HEK293 (cell line): Measurements from ENCODE around the gene NIT1.

ENCODE experiments used
- CTCF ChIA-PET: fragments of 350-600 bp; formaldehyde crosslinking; extraction: SDS; loops from one replicate; lab custom pipeline; 2021; ENCODE audit warnings: antibody characterized with exemption; lab: Yijun Ruan, JAX
- POLR2A ChIA-PET: fragments of 300-600 bp; formaldehyde crosslinking; extraction: SDS; loops from one replicate; lab custom pipeline; 2020; ENCODE audit warnings: antibody characterized with exemption, inconsistent platforms; lab: Yijun Ruan, JAX
- H3K27ac ChIP-seq: fragments of 200-500 bp; sonication (Bioruptor generic); 2 replicates; pipeline ENCODE4 v1.5.1; 2014; ENCODE audit warnings: low read depth, low read length, control low read depth, inconsistent platforms; ENCODE audit errors: extremely low read depth
- H3K36me3 ChIP-seq, 2 experiments: fragments of 200-500 bp in 1 of 2; sonication (Bioruptor generic) in 1 of 2; 1 replicate in 1 of 2; 2 replicates in 1 of 2; pipeline ENCODE4 v1.5.1; 2014 to 2017; ENCODE audit warnings: inconsistent platforms in 2 of 2, low read length in 2 of 2; ENCODE audit not compliant: control insufficient read depth in 2 of 2, insufficient read depth in 1 of 2
- H3K4me1 ChIP-seq: fragments of 200-500 bp; sonication (Bioruptor generic); 2 replicates; pipeline ENCODE4 v1.5.1; 2014; ENCODE audit warnings: mild to moderate bottlenecking, low read length, inconsistent platforms; ENCODE audit not compliant: control insufficient read depth, insufficient read depth
- H3K4me3 ChIP-seq: 2 replicates; pipeline ENCODE4 v1.5.1; 2011; ENCODE audit warnings: low read depth, mild to moderate bottlenecking, control low read depth, low read length, moderate library complexity
- H3K9me3 ChIP-seq: fragments of 200-500 bp; sonication (Bioruptor generic); 2 replicates; pipeline ENCODE4 v1.5.1; 2014; ENCODE audit warnings: low read depth, low read length, inconsistent platforms; ENCODE audit not compliant: control insufficient read depth, insufficient read depth
- FEZF1 ChIP-seq: fragments of 450-650 bp; formaldehyde crosslinking; IDR thresholded peaks from 2 replicates; pipeline ENCODE4 v1.5.1; 2016; ENCODE audit warnings: missing biosample characterization, missing genetic modification characterization
- KLF1 ChIP-seq: fragments of 450-650 bp; formaldehyde crosslinking; IDR thresholded peaks from 2 replicates; pipeline ENCODE4 v1.5.1; 2016; ENCODE audit warnings: missing biosample characterization, missing genetic modification characterization
- KLF16 ChIP-seq: fragments of 450-650 bp; formaldehyde crosslinking; IDR thresholded peaks from 2 replicates; pipeline ENCODE4 v1.5.1; 2017; ENCODE audit warnings: missing biosample characterization, missing genetic modification characterization
- MZF1 ChIP-seq: fragments of 450-650 bp; formaldehyde crosslinking; IDR thresholded peaks from 2 replicates; pipeline ENCODE4 v1.5.1; 2017; ENCODE audit warnings: missing biosample characterization, missing genetic modification characterization, borderline replicate concordance
- OVOL3 ChIP-seq: fragments of 450-650 bp; formaldehyde crosslinking; IDR thresholded peaks from 2 replicates; pipeline ENCODE4 v1.5.1; 2016; ENCODE audit warnings: missing biosample characterization, missing genetic modification characterization
- YY1 ChIP-seq: fragments of 450-650 bp; formaldehyde crosslinking; IDR thresholded peaks from 2 replicates; pipeline ENCODE4 v1.5.1; 2018; ENCODE audit warnings: missing biosample characterization, missing genetic modification characterization
- YY2 ChIP-seq: fragments of 450-650 bp; formaldehyde crosslinking; IDR thresholded peaks from 2 replicates; pipeline ENCODE4 v1.5.1; 2016; ENCODE audit warnings: missing biosample characterization, missing genetic modification characterization
- ZFP3 ChIP-seq: fragments of 450-650 bp; formaldehyde crosslinking; IDR thresholded peaks from 2 replicates; pipeline ENCODE4 v1.5.1; 2016; ENCODE audit warnings: low read depth, missing biosample characterization, missing genetic modification characterization
- ZFP37 ChIP-seq: fragments of 450-650 bp; formaldehyde crosslinking; IDR thresholded peaks from 2 replicates; pipeline ENCODE4 v1.5.1; 2016; ENCODE audit warnings: missing biosample characterization, missing genetic modification characterization
- ZNF138 ChIP-seq: fragments of 450-650 bp; formaldehyde crosslinking; IDR thresholded peaks from 2 replicates; pipeline ENCODE4 v1.5.1; 2016; ENCODE audit warnings: missing biosample characterization, missing genetic modification characterization, borderline replicate concordance
- ZNF140 ChIP-seq: fragments of 450-650 bp; formaldehyde crosslinking; IDR thresholded peaks from 2 replicates; pipeline ENCODE4 v1.5.1; 2016; ENCODE audit warnings: missing biosample characterization, missing genetic modification characterization
- ZNF175 ChIP-seq: fragments of 450-650 bp; formaldehyde crosslinking; IDR thresholded peaks from 2 replicates; pipeline ENCODE4 v1.5.1; 2016; ENCODE audit warnings: missing biosample characterization, missing genetic modification characterization
- ZNF292 ChIP-seq: fragments of 450-650 bp; formaldehyde crosslinking; IDR thresholded peaks from 2 replicates; pipeline ENCODE4 v1.5.1; 2016; ENCODE audit warnings: low read depth, missing biosample characterization, missing genetic modification characterization, borderline replicate concordance
- ZNF335 ChIP-seq: fragments of 450-650 bp; formaldehyde crosslinking; conservative IDR thresholded peaks from 2 replicates; pipeline ENCODE4 v1.5.1; 2016; ENCODE audit warnings: missing biosample characterization, missing genetic modification characterization
- ZNF501 ChIP-seq: fragments of 450-650 bp; formaldehyde crosslinking; IDR thresholded peaks from 2 replicates; pipeline ENCODE4 v1.5.1; 2016; ENCODE audit warnings: missing biosample characterization, missing genetic modification characterization
- ZNF626 ChIP-seq: fragments of 450-650 bp; sonication (Bioruptor Pico); formaldehyde crosslinking; IDR thresholded peaks from 2 replicates; pipeline ENCODE4 v1.5.1; 2018; ENCODE audit warnings: missing biosample characterization, missing genetic modification characterization, inconsistent platforms
- ZNF629 ChIP-seq: fragments of 450-650 bp; formaldehyde crosslinking; IDR thresholded peaks from 2 replicates; pipeline ENCODE4 v1.5.1; 2017; ENCODE audit warnings: missing biosample characterization, missing genetic modification characterization
- ZNF777 ChIP-seq: fragments of 450-650 bp; formaldehyde crosslinking; IDR thresholded peaks from 2 replicates; pipeline ENCODE4 v1.5.1; 2017; ENCODE audit warnings: missing biosample characterization, missing genetic modification characterization, borderline replicate concordance
- ZNF791 ChIP-seq: fragments of 450-650 bp; formaldehyde crosslinking; IDR thresholded peaks from 2 replicates; pipeline ENCODE4 v1.5.1; 2016; ENCODE audit warnings: missing biosample characterization, missing genetic modification characterization
- ZSCAN23 ChIP-seq: fragments of 450-650 bp; formaldehyde crosslinking; IDR thresholded peaks from 2 replicates; pipeline ENCODE4 v1.5.1; 2016; ENCODE audit warnings: missing biosample characterization, missing genetic modification characterization
- TF ChIP-seq, protein P1 (sequence below): fragments of 450-650 bp; formaldehyde crosslinking; IDR thresholded peaks from 2 replicates; pipeline ENCODE4 v1.5.1; 2016; ENCODE audit warnings: missing biosample characterization, missing genetic modification characterization, low read depth
- TF ChIP-seq, protein P2 (sequence below): fragments of 450-650 bp; formaldehyde crosslinking; IDR thresholded peaks from 2 replicates; pipeline ENCODE4 v1.5.1; 2016; ENCODE audit warnings: missing biosample characterization, missing genetic modification characterization
- TF ChIP-seq, protein P3 (sequence below): fragments of 450-650 bp; formaldehyde crosslinking; IDR thresholded peaks from 2 replicates; pipeline ENCODE4 v1.5.1; 2016; ENCODE audit warnings: missing biosample characterization, missing genetic modification characterization
- TF ChIP-seq, protein P4 (sequence below): fragments of 450-650 bp; formaldehyde crosslinking; IDR thresholded peaks from 2 replicates; pipeline ENCODE4 v1.5.1; 2016; ENCODE audit warnings: missing biosample characterization, missing genetic modification characterization
- TF ChIP-seq, protein P5 (sequence below): fragments of 450-650 bp; formaldehyde crosslinking; IDR thresholded peaks from 2 replicates; pipeline ENCODE4 v1.5.1; 2017; ENCODE audit warnings: missing biosample characterization, missing genetic modification characterization

The NIT1 gene

DNA sequence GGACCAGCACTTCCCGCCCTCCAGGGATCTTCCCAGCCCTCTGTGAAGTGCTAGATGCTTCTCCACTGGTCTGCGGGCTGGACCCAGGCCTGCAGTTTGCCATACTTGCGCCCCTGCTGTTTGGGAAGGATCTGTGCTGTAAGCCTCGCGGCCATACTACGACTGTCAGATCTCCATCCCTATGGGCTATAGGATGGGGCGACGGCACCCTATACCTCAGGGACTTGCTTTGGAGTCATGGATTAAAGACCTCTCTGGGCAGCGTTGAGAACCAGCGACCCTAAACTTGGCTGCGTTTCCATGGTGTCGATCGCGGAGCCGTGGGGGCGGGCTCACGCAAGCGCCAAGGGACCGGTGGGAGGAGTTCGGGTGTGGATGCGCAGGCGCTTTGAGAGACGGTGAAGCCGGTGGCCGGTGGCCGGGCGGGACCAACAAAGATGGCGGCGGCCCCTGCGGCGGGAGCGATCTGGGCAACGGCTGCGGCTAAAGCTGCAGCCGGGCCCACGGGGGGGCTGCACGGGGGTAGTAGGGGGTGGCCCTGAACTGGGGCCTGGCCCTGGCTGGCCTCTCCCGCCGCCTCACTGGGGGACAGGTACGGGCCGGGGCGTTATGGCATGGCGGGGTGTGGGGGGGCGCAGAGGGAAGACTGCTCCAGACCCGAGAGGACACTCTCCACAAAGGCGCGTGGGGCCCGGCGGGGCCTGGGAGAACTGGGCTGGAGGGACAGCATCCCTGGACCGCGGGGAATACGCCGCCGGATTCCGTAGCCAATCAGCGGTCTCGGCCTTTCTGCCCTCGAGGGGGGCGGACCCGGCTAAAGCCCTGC is 41.4 kb downstream of the NIT1 start, which contains the start of gene USP21 (continued):
- TF ChIP-seq, protein P1, sequence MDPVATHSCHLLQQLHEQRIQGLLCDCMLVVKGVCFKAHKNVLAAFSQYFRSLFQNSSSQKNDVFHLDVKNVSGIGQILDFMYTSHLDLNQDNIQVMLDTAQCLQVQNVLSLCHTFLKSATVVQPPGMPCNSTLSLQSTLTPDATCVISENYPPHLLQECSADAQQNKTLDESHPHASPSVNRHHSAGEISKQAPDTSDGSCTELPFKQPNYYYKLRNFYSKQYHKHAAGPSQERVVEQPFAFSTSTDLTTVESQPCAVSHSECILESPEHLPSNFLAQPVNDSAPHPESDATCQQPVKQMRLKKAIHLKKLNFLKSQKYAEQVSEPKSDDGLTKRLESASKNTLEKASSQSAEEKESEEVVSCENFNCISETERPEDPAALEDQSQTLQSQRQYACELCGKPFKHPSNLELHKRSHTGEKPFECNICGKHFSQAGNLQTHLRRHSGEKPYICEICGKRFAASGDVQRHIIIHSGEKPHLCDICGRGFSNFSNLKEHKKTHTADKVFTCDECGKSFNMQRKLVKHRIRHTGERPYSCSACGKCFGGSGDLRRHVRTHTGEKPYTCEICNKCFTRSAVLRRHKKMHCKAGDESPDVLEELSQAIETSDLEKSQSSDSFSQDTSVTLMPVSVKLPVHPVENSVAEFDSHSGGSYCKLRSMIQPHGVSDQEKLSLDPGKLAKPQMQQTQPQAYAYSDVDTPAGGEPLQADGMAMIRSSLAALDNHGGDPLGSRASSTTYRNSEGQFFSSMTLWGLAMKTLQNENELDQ (tag by site-specific recombination): no peak
- TF ChIP-seq YY2 (tag by site-specific recombination): peak; percentile 89

DNA sequence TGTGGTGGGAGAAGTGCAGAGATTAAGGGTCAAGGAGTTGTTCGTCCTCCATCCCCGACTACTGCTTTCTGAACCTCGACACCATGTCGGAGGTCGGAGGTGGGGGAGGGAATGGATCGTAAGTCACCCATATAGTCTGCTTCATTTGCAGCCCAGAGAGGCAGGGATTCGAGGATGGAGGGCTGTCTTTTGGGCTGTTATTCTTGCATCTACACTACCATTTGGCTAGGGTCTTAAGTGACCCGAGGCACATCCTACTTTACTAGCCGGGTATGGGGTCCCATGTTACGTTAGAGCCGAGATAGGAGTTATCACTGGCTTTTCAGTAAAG is 42.0 kb downstream of the NIT1 start:
- Histone ChIP-seq H3K4me1 (0 out of 2 replicates have a peak, but pooled peaks cover 4% of the 10 kb centered on the region), H3K4me3 (peak overlapping the region; percentile 78), H3K36me3 (peaks cover 5 to 77% of the 10 kb centered on the region in 2 experiments; a peak in 2 of 3 replicates), H3K27ac (peak overlapping the region; percentile 65), H3K9me3 (no peaks in the 10 kb centered on the region)
- ChIA-PET CTCF (no interaction called here), POLR2A (interaction anchor here (0.6 kb wide), 1 partner anchor 66 kb away, joined by 4 read pairs; the partner anchor contains the start of gene TOMM40L)
- TF ChIP-seq ZNF292 (tag by site-specific recombination) (no peak), OVOL3 (tag by site-specific recombination) (no peak), ZSCAN23 (tag by site-specific recombination) (no peak), ZNF335 (tag by site-specific recombination) (peak; percentile 32; the same call in 1 of the 2 replicates), ZNF777 (tag by site-specific recombination) (no peak), FEZF1 (tag by site-specific recombination) (no peak), KLF16 (tag by site-specific recombination) (no peak), ZNF791 (tag by site-specific recombination) (no peak), ZNF629 (tag by site-specific recombination) (no peak), KLF1 (tag by site-specific recombination) (no peak), ZNF626 (tag by site-specific recombination) (no peak), ZFP3 (tag by site-specific recombination) (no peak), ZNF501 (0 out of 2 replicates have a peak, but pooled peaks have one; percentile 17), YY1 (tag by site-specific recombination) (no peak), ZNF140 (tag by site-specific recombination) (no peak), ZNF175 (tag by site-specific recombination) (no peak), MZF1 (tag by site-specific recombination) (no peak), ZNF138 (tag by site-specific recombination) (no peak), ZFP37 (tag by site-specific recombination) (peak; percentile 7; the same call in 1 of the 2 replicates)
- TF ChIP-seq, protein P2, sequence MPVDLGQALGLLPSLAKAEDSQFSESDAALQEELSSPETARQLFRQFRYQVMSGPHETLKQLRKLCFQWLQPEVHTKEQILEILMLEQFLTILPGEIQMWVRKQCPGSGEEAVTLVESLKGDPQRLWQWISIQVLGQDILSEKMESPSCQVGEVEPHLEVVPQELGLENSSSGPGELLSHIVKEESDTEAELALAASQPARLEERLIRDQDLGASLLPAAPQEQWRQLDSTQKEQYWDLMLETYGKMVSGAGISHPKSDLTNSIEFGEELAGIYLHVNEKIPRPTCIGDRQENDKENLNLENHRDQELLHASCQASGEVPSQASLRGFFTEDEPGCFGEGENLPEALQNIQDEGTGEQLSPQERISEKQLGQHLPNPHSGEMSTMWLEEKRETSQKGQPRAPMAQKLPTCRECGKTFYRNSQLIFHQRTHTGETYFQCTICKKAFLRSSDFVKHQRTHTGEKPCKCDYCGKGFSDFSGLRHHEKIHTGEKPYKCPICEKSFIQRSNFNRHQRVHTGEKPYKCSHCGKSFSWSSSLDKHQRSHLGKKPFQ (tag by site-specific recombination): no peak
- TF ChIP-seq, protein P3, sequence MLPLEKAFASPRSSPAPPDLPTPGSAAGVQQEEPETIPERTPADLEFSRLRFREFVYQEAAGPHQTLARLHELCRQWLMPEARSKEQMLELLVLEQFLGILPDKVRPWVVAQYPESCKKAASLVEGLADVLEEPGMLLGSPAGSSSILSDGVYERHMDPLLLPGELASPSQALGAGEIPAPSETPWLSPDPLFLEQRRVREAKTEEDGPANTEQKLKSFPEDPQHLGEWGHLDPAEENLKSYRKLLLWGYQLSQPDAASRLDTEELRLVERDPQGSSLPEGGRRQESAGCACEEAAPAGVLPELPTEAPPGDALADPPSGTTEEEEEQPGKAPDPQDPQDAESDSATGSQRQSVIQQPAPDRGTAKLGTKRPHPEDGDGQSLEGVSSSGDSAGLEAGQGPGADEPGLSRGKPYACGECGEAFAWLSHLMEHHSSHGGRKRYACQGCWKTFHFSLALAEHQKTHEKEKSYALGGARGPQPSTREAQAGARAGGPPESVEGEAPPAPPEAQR (tag by site-specific recombination): no peak
- TF ChIP-seq, protein P4, sequence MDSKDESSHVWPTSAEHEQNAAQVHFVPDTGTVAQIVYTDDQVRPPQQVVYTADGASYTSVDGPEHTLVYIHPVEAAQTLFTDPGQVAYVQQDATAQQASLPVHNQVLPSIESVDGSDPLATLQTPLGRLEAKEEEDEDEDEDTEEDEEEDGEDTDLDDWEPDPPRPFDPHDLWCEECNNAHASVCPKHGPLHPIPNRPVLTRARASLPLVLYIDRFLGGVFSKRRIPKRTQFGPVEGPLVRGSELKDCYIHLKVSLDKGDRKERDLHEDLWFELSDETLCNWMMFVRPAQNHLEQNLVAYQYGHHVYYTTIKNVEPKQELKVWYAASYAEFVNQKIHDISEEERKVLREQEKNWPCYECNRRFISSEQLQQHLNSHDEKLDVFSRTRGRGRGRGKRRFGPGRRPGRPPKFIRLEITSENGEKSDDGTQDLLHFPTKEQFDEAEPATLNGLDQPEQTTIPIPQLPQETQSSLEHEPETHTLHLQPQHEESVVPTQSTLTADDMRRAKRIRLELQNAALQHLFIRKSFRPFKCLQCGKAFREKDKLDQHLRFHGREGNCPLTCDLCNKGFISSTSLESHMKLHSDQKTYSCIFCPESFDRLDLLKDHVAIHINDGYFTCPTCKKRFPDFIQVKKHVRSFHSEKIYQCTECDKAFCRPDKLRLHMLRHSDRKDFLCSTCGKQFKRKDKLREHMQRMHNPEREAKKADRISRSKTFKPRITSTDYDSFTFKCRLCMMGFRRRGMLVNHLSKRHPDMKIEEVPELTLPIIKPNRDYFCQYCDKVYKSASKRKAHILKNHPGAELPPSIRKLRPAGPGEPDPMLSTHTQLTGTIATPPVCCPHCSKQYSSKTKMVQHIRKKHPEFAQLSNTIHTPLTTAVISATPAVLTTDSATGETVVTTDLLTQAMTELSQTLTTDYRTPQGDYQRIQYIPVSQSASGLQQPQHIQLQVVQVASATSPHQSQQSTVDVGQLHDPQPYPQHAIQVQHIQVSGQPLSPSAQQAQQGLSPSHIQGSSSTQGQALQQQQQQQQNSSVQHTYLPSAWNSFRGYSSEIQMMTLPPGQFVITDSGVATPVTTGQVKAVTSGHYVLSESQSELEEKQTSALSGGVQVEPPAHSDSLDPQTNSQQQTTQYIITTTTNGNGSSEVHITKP (tag by site-specific recombination): no peak
- TF ChIP-seq, protein P5, sequence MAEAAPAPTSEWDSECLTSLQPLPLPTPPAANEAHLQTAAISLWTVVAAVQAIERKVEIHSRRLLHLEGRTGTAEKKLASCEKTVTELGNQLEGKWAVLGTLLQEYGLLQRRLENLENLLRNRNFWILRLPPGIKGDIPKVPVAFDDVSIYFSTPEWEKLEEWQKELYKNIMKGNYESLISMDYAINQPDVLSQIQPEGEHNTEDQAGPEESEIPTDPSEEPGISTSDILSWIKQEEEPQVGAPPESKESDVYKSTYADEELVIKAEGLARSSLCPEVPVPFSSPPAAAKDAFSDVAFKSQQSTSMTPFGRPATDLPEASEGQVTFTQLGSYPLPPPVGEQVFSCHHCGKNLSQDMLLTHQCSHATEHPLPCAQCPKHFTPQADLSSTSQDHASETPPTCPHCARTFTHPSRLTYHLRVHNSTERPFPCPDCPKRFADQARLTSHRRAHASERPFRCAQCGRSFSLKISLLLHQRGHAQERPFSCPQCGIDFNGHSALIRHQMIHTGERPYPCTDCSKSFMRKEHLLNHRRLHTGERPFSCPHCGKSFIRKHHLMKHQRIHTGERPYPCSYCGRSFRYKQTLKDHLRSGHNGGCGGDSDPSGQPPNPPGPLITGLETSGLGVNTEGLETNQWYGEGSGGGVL (tag by site-specific recombination): no peak
